ENCODE data around the gene PCGF3.
"Not testable (repeated sequence)": the region's sequence is repeated elsewhere in the genome, so short reads cannot be mapped to it uniquely, and the experiment has no call there.

The PCGF3 gene

GRCh38 chr4:706083-706633, 526 bp downstream of the PCGF3 start:
- not testable (repeated sequence) for H3K27me3 ChIP-seq (ENCODE audit: control insufficient read depth in 2 of 2, insufficient read depth in 2 of 2, low read length in 2 of 2); H3K36me3 ChIP-seq (ENCODE audit: control insufficient read depth in 2 of 2, insufficient read depth in 2 of 2, low read length in 2 of 2); H3K9me3 ChIP-seq (ENCODE audit: control insufficient read depth in 2 of 2, low read length in 2 of 2)
- Histone ChIP-seq H3K9ac (ENCODE audit: low read depth in 1 of 2, low read length in 2 of 2) (peak overlapping the region; percentile 91 to 96), H3K4me1 (ENCODE audit: control insufficient read depth in 2 of 2, insufficient read depth in 2 of 2, low read length in 2 of 2) (peaks cover 16 to 17% of the 10 kb centered on the region in 2 donors), H3K4me3 (ENCODE audit: low read length in 2 of 2) (peak overlapping the region; percentile 78 to 85), H3K27ac (ENCODE audit: low read depth in 2 of 2, low read length in 2 of 2) (peak overlapping the region; percentile 68 to 76)

GRCh38 chr4:706834-707598, 1.4 kb downstream of the PCGF3 start:
- Histone ChIP-seq H3K27ac (ENCODE audit: low read depth in 2 of 2, low read length in 2 of 2) (no peak overlapping the region), H3K9ac (ENCODE audit: low read depth in 1 of 2, low read length in 2 of 2) (peak overlapping the region; percentile 24 to 30), H3K9me3 (ENCODE audit: control insufficient read depth in 2 of 2, low read length in 2 of 2) (no peaks in the 10 kb centered on the region), H3K4me3 (ENCODE audit: low read length in 2 of 2) (peak overlapping the region; percentile 24 to 50), H3K36me3 (ENCODE audit: control insufficient read depth in 2 of 2, insufficient read depth in 2 of 2, low read length in 2 of 2) (no peaks in the 10 kb centered on the region), H3K27me3 (ENCODE audit: control insufficient read depth in 2 of 2, insufficient read depth in 2 of 2, low read length in 2 of 2) (no peaks in the 10 kb centered on the region), H3K4me1 (ENCODE audit: control insufficient read depth in 2 of 2, insufficient read depth in 2 of 2, low read length in 2 of 2) (peaks cover 16 to 17% of the 10 kb centered on the region in 2 donors)

GRCh38 chr4:707929-708630, 2.4 kb downstream of the PCGF3 start:
- Histone ChIP-seq H3K27ac (ENCODE audit: low read depth in 2 of 2, low read length in 2 of 2) (no peak overlapping the region), H3K4me1 (ENCODE audit: control insufficient read depth in 2 of 2, insufficient read depth in 2 of 2, low read length in 2 of 2) (peaks cover 16 to 17% of the 10 kb centered on the region in 2 donors), H3K27me3 (ENCODE audit: control insufficient read depth in 2 of 2, insufficient read depth in 2 of 2, low read length in 2 of 2) (no peaks in the 10 kb centered on the region), H3K9me3 (ENCODE audit: control insufficient read depth in 2 of 2, low read length in 2 of 2) (no peaks in the 10 kb centered on the region), H3K36me3 (ENCODE audit: control insufficient read depth in 2 of 2, insufficient read depth in 2 of 2, low read length in 2 of 2) (no peaks in the 10 kb centered on the region), H3K4me3 (ENCODE audit: low read length in 2 of 2) (no peak overlapping the region), H3K9ac (ENCODE audit: low read depth in 1 of 2, low read length in 2 of 2) (no peak overlapping the region)

- peaks cover 16 to 17% of the 10 kb centered on the region in 2 donors for H3K4me1 ChIP-seq (ENCODE audit: control insufficient read depth in 2 of 2, insufficient read depth in 2 of 2, low read length in 2 of 2)
- H3K9ac ChIP-seq (ENCODE audit: low read depth in 1 of 2, low read length in 2 of 2): no peak overlapping the region
- H3K27ac ChIP-seq (ENCODE audit: low read depth in 2 of 2, low read length in 2 of 2): no peak overlapping the region
- no peak overlapping the region for H3K4me3 ChIP-seq (ENCODE audit: low read length in 2 of 2)
- H3K27me3 ChIP-seq (ENCODE audit: control insufficient read depth in 2 of 2, insufficient read depth in 2 of 2, low read length in 2 of 2): no peaks in the 10 kb centered on the region
- H3K9me3 ChIP-seq (ENCODE audit: control insufficient read depth in 2 of 2, low read length in 2 of 2): no peaks in the 10 kb centered on the region
- no peaks in the 10 kb centered on the region for H3K36me3 ChIP-seq (ENCODE audit: control insufficient read depth in 2 of 2, insufficient read depth in 2 of 2, low read length in 2 of 2)
These were observed 3.0 kb downstream of the PCGF3 start for GRCh38 chr4:708631-708933.

- Histone ChIP-seq H3K4me1 (ENCODE audit: control insufficient read depth in 2 of 2, insufficient read depth in 2 of 2, low read length in 2 of 2) (peaks cover 16 to 17% of the 10 kb centered on the region in 2 donors), H3K27ac (ENCODE audit: low read depth in 2 of 2, low read length in 2 of 2) (no peak overlapping the region), H3K36me3 (ENCODE audit: control insufficient read depth in 2 of 2, insufficient read depth in 2 of 2, low read length in 2 of 2) (peaks cover 0 to 4% of the 10 kb centered on the region in 2 donors), H3K4me3 (ENCODE audit: low read length in 2 of 2) (no peak overlapping the region), H3K9me3 (ENCODE audit: control insufficient read depth in 2 of 2, low read length in 2 of 2) (no peaks in the 10 kb centered on the region), H3K27me3 (ENCODE audit: control insufficient read depth in 2 of 2, insufficient read depth in 2 of 2, low read length in 2 of 2) (no peaks in the 10 kb centered on the region), H3K9ac (ENCODE audit: low read depth in 1 of 2, low read length in 2 of 2) (no peak overlapping the region)
These were observed 3.7 kb downstream of the PCGF3 start for GRCh38 chr4:709348-709747.

- Histone ChIP-seq H3K4me1 (ENCODE audit: control insufficient read depth in 2 of 2, insufficient read depth in 2 of 2, low read length in 2 of 2) (peaks cover 14 to 17% of the 10 kb centered on the region in 2 donors), H3K27me3 (ENCODE audit: control insufficient read depth in 2 of 2, insufficient read depth in 2 of 2, low read length in 2 of 2) (no peaks in the 10 kb centered on the region), H3K9me3 (ENCODE audit: control insufficient read depth in 2 of 2, low read length in 2 of 2) (no peaks in the 10 kb centered on the region), H3K36me3 (ENCODE audit: control insufficient read depth in 2 of 2, insufficient read depth in 2 of 2, low read length in 2 of 2) (peaks cover 0 to 5% of the 10 kb centered on the region in 2 donors), H3K9ac (ENCODE audit: low read depth in 1 of 2, low read length in 2 of 2) (no peak overlapping the region), H3K27ac (ENCODE audit: low read depth in 2 of 2, low read length in 2 of 2) (no peak overlapping the region), H3K4me3 (ENCODE audit: low read length in 2 of 2) (no peak overlapping the region)
These were observed 4.5 kb downstream of the PCGF3 start for GRCh38 chr4:710116-710515.

GRCh38 chr4:710916-711315, 5.3 kb downstream of the PCGF3 start:
- H3K36me3 ChIP-seq (ENCODE audit: control insufficient read depth in 2 of 2, insufficient read depth in 2 of 2, low read length in 2 of 2): peaks cover 0 to 5% of the 10 kb centered on the region in 2 donors
- no peak overlapping the region for H3K9ac ChIP-seq (ENCODE audit: low read depth in 1 of 2, low read length in 2 of 2)

GRCh38 chr4:712093-712492, 6.5 kb downstream of the PCGF3 start:
- H3K27ac ChIP-seq (ENCODE audit: low read depth in 2 of 2, low read length in 2 of 2): no peak overlapping the region
- H3K4me1 ChIP-seq (ENCODE audit: control insufficient read depth in 2 of 2, insufficient read depth in 2 of 2, low read length in 2 of 2): peaks cover 7 to 11% of the 10 kb centered on the region in 2 donors

More at GRCh38 chr4:710916-711315, 5.3 kb downstream of the PCGF3 start:
- H3K4me3 ChIP-seq (ENCODE audit: low read length in 2 of 2): no peak overlapping the region
- peaks cover 10 to 15% of the 10 kb centered on the region in 2 donors for H3K4me1 ChIP-seq (ENCODE audit: control insufficient read depth in 2 of 2, insufficient read depth in 2 of 2, low read length in 2 of 2)
- no peaks in the 10 kb centered on the region for H3K9me3 ChIP-seq (ENCODE audit: control insufficient read depth in 2 of 2, low read length in 2 of 2)
- H3K27ac ChIP-seq (ENCODE audit: low read depth in 2 of 2, low read length in 2 of 2): no peak overlapping the region
- no peaks in the 10 kb centered on the region for H3K27me3 ChIP-seq (ENCODE audit: control insufficient read depth in 2 of 2, insufficient read depth in 2 of 2, low read length in 2 of 2)

GRCh38 chr4:712916-713632, 7.4 kb downstream of the PCGF3 start:
- Histone ChIP-seq H3K4me3 (ENCODE audit: low read length in 2 of 2) (no peak overlapping the region), H3K9me3 (ENCODE audit: control insufficient read depth in 2 of 2, low read length in 2 of 2) (no peaks in the 10 kb centered on the region), H3K27ac (ENCODE audit: low read depth in 2 of 2, low read length in 2 of 2) (no peak overlapping the region), H3K4me1 (ENCODE audit: control insufficient read depth in 2 of 2, insufficient read depth in 2 of 2, low read length in 2 of 2) (peaks cover 4 to 9% of the 10 kb centered on the region in 2 donors), H3K9ac (ENCODE audit: low read depth in 1 of 2, low read length in 2 of 2) (no peak overlapping the region), H3K36me3 (ENCODE audit: control insufficient read depth in 2 of 2, insufficient read depth in 2 of 2, low read length in 2 of 2) (peaks cover 0 to 5% of the 10 kb centered on the region in 2 donors), H3K27me3 (ENCODE audit: control insufficient read depth in 2 of 2, insufficient read depth in 2 of 2, low read length in 2 of 2) (no peaks in the 10 kb centered on the region)

More at GRCh38 chr4:712093-712492, 6.5 kb downstream of the PCGF3 start:
- Histone ChIP-seq H3K9ac (ENCODE audit: low read depth in 1 of 2, low read length in 2 of 2) (no peak overlapping the region), H3K9me3 (ENCODE audit: control insufficient read depth in 2 of 2, low read length in 2 of 2) (no peaks in the 10 kb centered on the region), H3K36me3 (ENCODE audit: control insufficient read depth in 2 of 2, insufficient read depth in 2 of 2, low read length in 2 of 2) (peaks cover 0 to 5% of the 10 kb centered on the region in 2 donors), H3K4me3 (ENCODE audit: low read length in 2 of 2) (no peak overlapping the region), H3K27me3 (ENCODE audit: control insufficient read depth in 2 of 2, insufficient read depth in 2 of 2, low read length in 2 of 2) (no peaks in the 10 kb centered on the region)

GRCh38 chr4:714087-714486, 8.5 kb downstream of the PCGF3 start:
- Histone ChIP-seq H3K27ac (ENCODE audit: low read depth in 2 of 2, low read length in 2 of 2) (no peak overlapping the region), H3K9ac (ENCODE audit: low read depth in 1 of 2, low read length in 2 of 2) (no peak overlapping the region), H3K9me3 (ENCODE audit: control insufficient read depth in 2 of 2, low read length in 2 of 2) (no peaks in the 10 kb centered on the region), H3K4me1 (ENCODE audit: control insufficient read depth in 2 of 2, insufficient read depth in 2 of 2, low read length in 2 of 2) (peaks cover 0 to 3% of the 10 kb centered on the region in 2 donors), H3K36me3 (ENCODE audit: control insufficient read depth in 2 of 2, insufficient read depth in 2 of 2, low read length in 2 of 2) (peaks cover 0 to 5% of the 10 kb centered on the region in 2 donors), H3K4me3 (ENCODE audit: low read length in 2 of 2) (no peak overlapping the region), H3K27me3 (ENCODE audit: control insufficient read depth in 2 of 2, insufficient read depth in 2 of 2, low read length in 2 of 2) (no peaks in the 10 kb centered on the region)
